Measurements from ENCODE around the gene DAND5.
A peak's percentile ranks its signal among the peaks of the same experiment; 100 is the strongest.

Gene DAND5

DNA sequence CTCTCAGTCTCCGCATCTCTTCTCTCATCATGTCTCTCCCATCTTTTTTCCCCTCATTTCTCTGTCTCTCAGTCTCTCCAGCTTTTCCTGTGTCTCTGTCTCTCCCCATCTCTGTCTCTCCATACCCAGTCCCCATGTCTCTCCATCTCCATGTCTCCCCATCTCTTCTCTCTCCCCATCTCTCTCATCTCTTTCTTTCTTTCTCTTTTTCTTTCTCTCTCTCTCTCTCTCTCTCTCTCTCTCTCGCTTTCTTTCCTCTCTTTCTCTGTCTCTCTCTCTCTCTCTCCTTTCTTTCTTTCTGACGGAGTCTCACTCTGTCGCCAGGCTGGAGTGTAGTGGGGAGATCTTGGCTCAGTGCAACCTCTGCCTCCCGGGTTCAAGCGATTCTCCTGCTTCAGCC is 13.3 kb downstream of the DAND5 start:
- no peak overlapping the region for H3K27ac ChIP-seq (ENCODE audit: low read depth, low read length)
- H3K4me1 ChIP-seq (ENCODE audit: control insufficient read depth, low read length) = peaks cover 4% of the 10 kb centered on the region
- peaks cover 24% of the 10 kb centered on the region for H3K27me3 ChIP-seq (ENCODE audit: control insufficient read depth, low read length)
- no peaks in the 10 kb centered on the region for H3K9me2 ChIP-seq (replicated peaks; ENCODE audit: control insufficient read depth, low read length)
- no peaks in the 10 kb centered on the region for H3K9me3 ChIP-seq (ENCODE audit: control insufficient read depth, insufficient read depth, low read length)
- TF ChIP-seq, protein P1, sequence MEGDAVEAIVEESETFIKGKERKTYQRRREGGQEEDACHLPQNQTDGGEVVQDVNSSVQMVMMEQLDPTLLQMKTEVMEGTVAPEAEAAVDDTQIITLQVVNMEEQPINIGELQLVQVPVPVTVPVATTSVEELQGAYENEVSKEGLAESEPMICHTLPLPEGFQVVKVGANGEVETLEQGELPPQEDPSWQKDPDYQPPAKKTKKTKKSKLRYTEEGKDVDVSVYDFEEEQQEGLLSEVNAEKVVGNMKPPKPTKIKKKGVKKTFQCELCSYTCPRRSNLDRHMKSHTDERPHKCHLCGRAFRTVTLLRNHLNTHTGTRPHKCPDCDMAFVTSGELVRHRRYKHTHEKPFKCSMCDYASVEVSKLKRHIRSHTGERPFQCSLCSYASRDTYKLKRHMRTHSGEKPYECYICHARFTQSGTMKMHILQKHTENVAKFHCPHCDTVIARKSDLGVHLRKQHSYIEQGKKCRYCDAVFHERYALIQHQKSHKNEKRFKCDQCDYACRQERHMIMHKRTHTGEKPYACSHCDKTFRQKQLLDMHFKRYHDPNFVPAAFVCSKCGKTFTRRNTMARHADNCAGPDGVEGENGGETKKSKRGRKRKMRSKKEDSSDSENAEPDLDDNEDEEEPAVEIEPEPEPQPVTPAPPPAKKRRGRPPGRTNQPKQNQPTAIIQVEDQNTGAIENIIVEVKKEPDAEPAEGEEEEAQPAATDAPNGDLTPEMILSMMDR (IDR thresholded peaks at IDR 0.05; ENCODE audit: low read depth, low read length, poor library complexity, severe bottlenecking) = no peak
- TF ChIP-seq EZH2phosphoT487 (IDR thresholded peaks at IDR 0.05; ENCODE audit: borderline replicate concordance, low read length) = no peak
- H3F3A ChIP-seq (ENCODE audit: control insufficient read depth, insufficient read depth) = no peaks in the 10 kb centered on the region
- no peak overlapping the region for H3K4me3 ChIP-seq (ENCODE audit: low read length)
- no peaks in the 10 kb centered on the region for H3K79me2 ChIP-seq (ENCODE audit: control insufficient read depth, low read length)
- no peak overlapping the region for H3K4me2 ChIP-seq (ENCODE audit: low read length)
- no peaks in the 10 kb centered on the region for H4K20me1 ChIP-seq (ENCODE audit: control insufficient read depth, insufficient read depth, low read depth, low read length)
- no peaks in the 10 kb centered on the region for H3K36me3 ChIP-seq (ENCODE audit: control insufficient read depth, low read length)

DNA sequence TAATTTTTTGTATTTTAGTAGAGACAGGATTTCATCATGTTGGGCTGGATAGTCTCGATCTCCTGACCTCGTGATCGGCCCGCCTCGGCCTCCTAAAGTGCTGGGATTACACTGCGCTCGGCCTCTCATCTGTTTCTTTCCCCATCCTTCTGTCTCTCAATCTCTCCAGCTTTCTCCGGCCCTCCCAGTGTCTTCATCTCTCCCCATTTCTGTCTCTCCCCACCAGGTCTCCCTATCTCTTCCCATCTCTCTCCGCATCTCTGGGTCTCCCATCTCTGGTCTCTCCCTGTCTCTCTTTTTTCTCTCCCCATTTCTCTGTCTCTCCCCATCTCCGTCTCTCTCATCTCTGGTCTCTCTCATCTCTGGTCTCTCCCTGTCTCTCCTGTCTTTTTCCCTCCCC is 13.7 kb downstream of the DAND5 start:
- peaks cover 4% of the 10 kb centered on the region for H3K4me1 ChIP-seq (ENCODE audit: control insufficient read depth, low read length)
- H3K27me3 ChIP-seq (ENCODE audit: control insufficient read depth, low read length) = peaks cover 24% of the 10 kb centered on the region
- H3K9me2 ChIP-seq (replicated peaks; ENCODE audit: control insufficient read depth, low read length) = no peaks in the 10 kb centered on the region
- H3K36me3 ChIP-seq (ENCODE audit: control insufficient read depth, low read length) = no peaks in the 10 kb centered on the region
- H3K4me2 ChIP-seq (ENCODE audit: low read length) = peak overlapping the region; percentile 63
- peak overlapping the region; percentile 49 for H3K4me3 ChIP-seq (ENCODE audit: low read length)
- H3K27ac ChIP-seq (ENCODE audit: low read depth, low read length) = no peak overlapping the region
- no peaks in the 10 kb centered on the region for H3K9me3 ChIP-seq (ENCODE audit: control insufficient read depth, insufficient read depth, low read length)
- H3K79me2 ChIP-seq (ENCODE audit: control insufficient read depth, low read length) = no peaks in the 10 kb centered on the region
- no peaks in the 10 kb centered on the region for H3F3A ChIP-seq (ENCODE audit: control insufficient read depth, insufficient read depth)
- no peaks in the 10 kb centered on the region for H4K20me1 ChIP-seq (ENCODE audit: control insufficient read depth, insufficient read depth, low read depth, low read length)
- no peak for TF ChIP-seq EZH2phosphoT487 (IDR thresholded peaks at IDR 0.05; ENCODE audit: borderline replicate concordance, low read length)
- TF ChIP-seq, protein P1 (IDR thresholded peaks at IDR 0.05; ENCODE audit: low read depth, low read length, poor library complexity, severe bottlenecking) = no peak

DNA sequence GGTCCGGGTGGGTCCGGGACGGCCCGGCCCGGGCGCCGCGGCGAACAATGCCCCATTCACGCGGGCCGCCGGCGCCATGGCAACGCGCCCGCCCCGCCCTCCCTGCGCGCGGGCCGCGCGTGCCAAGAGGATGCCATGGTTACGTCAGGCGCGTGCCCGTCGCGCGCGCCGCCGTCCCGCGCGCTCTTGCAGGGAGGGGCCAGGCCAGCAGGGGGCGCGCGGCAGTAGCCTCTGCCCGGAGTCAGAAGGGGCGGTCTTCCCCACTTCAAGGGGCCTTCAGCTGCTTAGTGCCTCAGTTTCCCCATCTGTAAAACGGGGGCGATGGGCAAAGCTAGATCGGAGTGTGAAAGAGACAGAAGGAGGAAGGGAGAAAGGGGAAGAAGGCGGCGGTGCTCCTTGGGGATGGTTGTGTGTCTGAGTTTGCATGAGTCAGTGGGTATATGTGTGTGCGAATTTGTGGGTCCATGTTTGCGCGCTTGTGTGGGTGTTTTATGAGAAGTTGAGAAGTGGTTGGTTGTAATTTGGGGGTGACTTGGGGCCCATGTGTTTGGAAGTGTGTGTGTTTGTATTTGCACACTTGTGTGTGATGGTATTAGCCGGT is 14.3 kb downstream of the DAND5 start:
- Histone ChIP-seq H3K36me3 (ENCODE audit: control insufficient read depth, low read length) (no peaks in the 10 kb centered on the region), H3K4me3 (ENCODE audit: low read length) (peak overlapping the region; percentile 49), H3K4me2 (ENCODE audit: low read length) (peak overlapping the region; percentile 63), H3F3A (ENCODE audit: control insufficient read depth, insufficient read depth) (no peaks in the 10 kb centered on the region), H3K9me3 (ENCODE audit: control insufficient read depth, insufficient read depth, low read length) (no peaks in the 10 kb centered on the region), H4K20me1 (ENCODE audit: control insufficient read depth, insufficient read depth, low read depth, low read length) (no peaks in the 10 kb centered on the region), H3K27ac (ENCODE audit: low read depth, low read length) (no peak overlapping the region), H3K27me3 (ENCODE audit: control insufficient read depth, low read length) (peaks cover 24% of the 10 kb centered on the region), H3K9me2 (replicated peaks; ENCODE audit: control insufficient read depth, low read length) (no peaks in the 10 kb centered on the region), H3K4me1 (ENCODE audit: control insufficient read depth, low read length) (peaks cover 4% of the 10 kb centered on the region), H3K79me2 (ENCODE audit: control insufficient read depth, low read length) (no peaks in the 10 kb centered on the region)
- TF ChIP-seq, protein P1 (IDR thresholded peaks at IDR 0.05; ENCODE audit: low read depth, low read length, poor library complexity, severe bottlenecking) = peak; percentile 87
- TF ChIP-seq EZH2phosphoT487 (IDR thresholded peaks at IDR 0.05; ENCODE audit: borderline replicate concordance, low read length) = no peak
